Embryonic facial prominence (tissue), 1 donor: ENCODE data around the gene ZNF286A.
"Not testable (repeated sequence)": the region's sequence is repeated elsewhere in the genome, so short reads cannot be mapped to it uniquely, and the experiment has no call there.

ENCODE experiments used
- DNase-seq: peaks from one replicate; pipeline ENCODE4 v3.0.0-alpha.2; 2016; ENCODE audit errors: extremely low spot score

The ZNF286A gene

DNA sequence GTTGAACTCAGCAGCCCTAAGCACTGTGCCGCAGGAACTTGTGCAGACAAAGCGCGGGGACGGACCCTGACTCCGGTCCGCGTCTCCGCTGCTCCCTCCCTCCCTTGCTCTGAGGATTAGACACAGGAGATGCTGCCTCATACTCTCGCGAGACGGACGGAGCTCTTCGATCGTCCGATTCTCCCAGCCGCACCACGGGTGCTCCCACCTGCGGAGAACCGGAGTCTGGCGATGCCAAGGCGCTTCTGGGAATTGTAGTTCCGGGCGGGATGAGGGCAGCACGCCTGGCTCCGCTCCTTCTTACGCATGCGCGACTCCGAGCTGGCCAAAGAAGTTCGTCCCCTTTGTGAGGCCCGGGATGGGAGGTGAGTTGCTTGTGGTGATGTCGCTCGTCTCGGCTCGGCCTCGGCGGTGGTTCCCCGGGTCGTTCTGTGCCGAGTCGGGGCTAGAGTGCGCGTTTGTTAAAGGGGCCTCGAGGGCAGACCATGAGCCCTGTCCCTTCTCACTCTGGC is at the start of gene ZNF286A:
TSS of gene ZNF286A (plus strand) at position 340 of the 512 bp plus-strand sequence. CDS start 578 bp downstream, outside the sequence.
- peak; percentile 92 for DNase-seq

DNA sequence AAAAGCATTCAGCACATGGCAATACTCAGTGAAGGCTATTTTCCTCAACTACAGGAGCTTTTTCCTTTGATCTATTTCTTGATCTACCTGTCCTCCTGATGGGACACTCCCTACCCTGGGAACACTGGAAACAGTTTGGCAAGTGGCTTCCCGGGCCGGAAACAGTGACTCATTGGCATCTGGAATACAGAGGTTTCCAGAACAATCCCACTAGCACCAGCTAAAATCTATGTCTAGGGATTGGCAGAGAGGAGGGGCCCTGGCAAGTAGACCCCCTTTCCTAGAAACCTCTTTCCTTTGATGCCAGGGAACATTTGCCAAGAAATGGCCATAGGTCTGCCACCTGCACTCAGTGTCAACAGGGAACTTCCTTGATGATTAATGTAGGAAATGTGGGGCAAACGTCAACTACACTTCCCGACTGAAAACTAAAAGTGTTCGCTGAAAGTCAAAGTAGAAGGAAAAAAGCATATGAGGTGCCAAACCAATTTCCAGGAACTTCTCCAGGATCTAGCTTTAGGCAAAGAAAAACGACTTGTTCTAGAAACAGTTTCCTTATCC is 49.6 kb upstream of the ZNF286A start:
- no peak for DNase-seq

DNA sequence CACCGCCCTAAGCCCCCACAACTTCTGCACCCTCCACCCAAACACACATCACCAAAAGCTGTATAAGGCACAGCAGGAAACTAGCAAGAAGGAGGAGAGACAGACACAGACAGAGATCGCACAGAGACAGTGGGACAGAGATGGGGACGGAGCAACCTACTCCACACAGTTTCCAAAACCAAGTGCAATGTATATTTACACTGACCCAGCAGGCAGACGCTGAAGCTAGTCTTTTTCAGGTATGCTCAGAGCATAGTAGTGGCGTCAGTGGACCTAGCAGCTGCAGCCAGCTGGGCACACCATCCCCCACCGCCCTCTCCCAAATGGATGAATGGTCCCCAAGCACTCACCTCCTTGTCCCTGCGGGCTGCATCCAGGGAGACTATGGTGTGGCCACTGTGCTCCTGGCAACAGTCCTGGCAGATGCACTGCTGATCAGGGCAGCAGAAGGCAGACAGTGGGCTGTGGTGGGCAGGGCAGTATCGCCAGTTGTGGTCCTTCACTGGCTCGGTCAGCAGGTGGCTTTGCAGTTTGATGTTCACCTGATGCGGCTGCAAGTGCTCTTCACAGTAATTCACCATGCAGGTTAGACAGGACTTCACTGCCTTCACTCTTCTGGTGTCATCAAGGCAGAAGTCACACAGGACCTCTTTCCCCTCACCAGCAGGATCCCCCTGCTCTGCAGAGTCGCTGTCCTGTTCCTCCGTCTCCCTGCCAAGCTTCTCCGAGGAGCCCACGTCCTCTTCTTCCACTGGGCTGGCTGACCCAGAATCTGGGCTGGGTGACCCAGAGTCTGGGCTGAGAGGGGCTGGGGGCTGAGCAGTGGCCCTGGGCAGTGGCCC is 48.6 kb upstream of the ZNF286A start:
- no peak for DNase-seq

DNA sequence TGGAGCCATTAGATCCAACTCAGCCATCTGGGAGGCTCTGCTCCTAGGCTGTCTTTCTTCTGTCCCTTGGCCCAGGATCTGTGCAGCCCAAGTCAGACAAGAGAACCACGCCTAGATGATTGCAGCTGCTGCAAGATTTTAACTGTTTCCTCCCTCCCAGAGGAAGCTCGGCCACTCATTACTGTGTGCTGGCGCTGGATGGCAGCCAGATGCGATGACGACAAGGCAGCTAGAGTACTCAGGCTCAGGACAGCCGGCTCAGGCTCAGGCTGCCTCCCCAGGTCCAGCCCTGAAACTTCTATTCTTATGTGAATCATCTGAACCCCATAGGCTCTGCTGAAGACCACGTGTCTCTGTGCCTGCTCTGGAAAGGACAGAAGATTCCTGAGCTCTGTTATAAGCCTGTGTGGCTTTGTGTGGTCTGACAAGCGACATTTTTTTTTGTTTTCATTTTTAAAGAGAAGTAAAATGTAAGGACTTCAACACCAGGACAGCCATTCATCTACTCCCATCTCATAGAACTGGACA is 47.9 kb upstream of the ZNF286A start:
- peak; percentile 82 for DNase-seq

DNA sequence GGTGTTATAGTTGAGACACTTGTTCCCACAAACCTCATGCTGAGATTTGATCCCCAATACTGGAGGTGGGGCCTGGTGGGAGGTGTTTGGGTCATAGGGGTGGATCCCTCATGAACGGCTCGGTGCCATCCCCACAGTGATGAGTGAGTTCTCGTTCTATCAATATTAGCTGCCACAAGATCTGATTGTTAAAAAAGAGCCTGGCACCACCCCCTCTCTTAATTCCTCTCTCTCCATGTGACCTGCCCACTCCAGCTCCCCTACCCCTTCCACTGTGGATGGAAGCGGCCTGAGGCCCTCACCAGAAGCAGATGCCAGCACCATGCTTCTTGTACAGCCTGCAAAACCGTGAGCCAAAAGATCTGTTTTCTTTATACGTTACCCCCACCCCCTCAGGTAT is 46.6 kb upstream of the ZNF286A start:
- DNase-seq, result no peak

DNA sequence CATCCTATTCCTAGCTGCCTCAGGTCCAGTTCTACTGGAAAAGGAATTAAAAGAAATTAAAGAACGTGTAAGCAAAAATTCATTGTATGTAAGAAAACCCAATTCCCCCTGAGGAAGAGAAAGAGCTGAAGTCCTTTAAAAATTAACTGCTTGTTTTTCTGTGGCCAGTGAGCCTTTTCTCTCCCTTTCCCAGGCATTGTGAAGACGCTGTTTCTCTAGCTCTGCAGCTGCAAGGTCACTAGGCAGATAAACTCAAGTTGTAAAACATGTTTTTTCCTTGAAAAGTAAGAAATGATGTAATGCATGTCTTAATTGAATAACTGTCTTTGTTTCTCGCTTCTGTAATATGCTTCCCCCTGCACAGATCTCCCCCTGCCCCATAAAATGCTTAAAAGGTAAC is 45.2 kb upstream of the ZNF286A start:
- DNase-seq, result not testable (repeated sequence)

DNA sequence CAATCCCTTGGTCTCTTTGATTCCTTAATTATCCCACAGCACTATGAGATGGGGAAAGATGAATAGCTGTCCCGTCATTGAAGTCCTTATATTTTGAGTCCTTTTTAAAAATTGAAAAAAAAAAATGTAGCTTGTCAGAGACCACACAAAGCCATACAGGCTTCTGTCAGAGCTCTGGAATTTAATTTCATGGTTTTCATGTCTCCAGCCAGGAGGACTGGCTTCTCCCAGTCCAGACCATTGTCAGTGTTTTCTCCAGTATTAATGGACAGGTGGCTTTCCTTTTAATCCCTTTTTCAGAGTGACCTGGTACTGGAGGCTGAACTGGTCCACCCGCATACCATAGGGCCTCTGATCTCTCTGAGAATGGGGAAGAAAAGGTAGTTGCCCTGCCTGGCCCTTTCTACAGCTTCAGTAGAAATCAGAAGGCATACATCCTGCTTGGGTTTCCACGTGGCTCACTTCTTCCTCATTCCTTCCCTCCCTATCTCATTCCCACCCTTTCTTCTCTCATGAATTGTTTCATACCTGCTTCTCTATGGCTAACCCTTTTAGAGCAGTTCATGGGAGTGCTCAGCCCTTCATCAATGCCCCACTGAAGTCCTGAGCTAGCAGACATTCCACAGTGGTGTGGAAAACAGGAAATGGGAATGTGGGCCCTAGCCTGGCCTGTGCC is 44.5 kb upstream of the ZNF286A start:
- no peak for DNase-seq

DNA sequence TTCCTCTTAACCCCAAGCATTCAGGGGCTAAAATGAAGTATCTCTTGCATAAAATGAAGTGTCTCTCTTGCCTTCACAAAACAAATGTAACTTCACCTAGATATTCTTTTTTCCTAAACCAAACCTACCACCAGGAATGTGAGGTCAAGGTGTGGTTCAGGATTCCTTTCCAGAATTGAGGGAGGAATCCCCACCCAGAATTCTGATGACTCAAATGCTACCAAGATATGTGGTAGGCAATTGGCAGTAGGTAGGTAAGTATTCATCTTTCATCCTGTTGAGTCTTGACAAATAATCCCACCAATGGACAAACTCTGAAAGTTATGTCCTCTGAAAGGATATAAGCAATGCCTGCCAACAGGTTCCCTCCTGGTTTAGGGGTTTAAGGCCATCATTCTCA is 41.7 kb upstream of the ZNF286A start:
- no peak for DNase-seq

DNA sequence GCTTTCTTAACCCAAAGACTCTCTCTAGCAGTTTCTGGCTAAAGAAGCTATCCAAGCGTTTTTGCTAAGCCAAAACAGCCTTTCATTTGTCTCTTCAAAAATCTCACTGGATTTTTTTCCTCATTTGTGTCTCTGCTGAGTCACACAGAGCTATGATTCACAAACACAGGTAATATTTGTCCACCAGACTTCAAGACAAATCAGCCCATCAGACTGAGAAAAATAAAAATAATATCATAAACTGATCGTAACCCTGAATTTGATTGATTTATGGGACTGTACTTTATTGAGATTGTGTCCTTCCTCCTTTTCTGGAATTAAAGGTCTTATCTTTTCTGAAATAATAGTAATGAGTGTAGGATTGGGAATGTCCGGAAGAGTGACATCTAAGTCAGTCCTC is 41.3 kb upstream of the ZNF286A start:
- no peak for DNase-seq

DNA sequence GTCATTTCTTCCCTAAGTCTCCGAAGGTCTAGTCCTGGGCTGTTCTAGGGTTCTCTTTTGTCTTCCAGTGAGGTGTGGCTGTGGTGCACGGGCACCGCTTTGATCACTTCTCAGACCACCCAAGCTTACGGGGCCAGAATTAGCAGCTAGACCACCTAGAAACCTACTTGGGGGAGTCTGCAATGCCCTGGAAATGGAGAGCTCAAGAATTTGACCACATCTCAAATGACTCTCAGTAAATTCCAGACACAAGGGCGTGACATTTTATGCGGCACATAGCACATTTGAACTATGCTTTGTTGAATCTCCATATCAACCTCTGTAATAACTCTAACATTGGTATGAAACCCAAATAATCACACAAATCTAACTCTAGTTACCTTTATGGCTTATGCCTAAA is 40.3 kb upstream of the ZNF286A start:
- no peak for DNase-seq

DNA sequence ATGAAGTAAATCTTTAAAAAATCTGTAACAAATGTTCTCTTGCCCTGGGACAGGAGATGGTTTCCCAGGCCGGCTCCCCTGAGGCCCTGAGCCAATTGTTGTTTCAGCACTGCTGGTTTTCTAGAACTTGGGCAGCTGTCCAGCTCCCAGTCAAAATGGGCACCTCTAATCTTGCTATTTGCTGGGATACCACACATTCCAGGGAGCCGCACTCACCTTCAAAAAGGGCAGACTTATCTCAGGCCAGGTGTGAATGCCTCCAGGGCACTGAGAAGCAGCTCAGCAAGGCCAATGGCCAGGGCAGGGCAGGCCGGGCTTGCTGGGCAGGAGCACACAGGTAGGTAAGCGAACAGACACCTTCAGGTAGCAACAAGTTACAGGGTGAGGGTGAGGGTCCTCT is 39.9 kb upstream of the ZNF286A start:
- no peak for DNase-seq

DNA sequence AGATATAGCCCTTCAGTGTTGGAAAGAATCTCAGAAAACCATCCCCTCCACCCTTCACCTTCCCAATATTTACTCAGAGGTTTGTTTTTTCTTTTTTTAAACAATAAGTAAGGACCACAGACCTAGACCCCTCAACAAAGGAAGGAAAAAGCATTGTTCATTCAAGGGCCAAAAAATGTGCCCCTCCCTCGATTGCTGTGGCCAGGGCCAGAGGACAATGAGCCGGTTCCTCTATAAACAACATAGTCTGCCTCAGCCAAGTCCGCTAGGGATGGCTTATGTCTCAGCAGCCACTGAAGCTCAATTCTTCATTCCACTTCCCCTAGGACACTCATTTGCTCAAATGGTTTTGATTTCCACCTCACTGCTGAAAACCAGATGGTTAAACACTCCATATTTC is 39.5 kb upstream of the ZNF286A start:
- DNase-seq, result no peak

DNA sequence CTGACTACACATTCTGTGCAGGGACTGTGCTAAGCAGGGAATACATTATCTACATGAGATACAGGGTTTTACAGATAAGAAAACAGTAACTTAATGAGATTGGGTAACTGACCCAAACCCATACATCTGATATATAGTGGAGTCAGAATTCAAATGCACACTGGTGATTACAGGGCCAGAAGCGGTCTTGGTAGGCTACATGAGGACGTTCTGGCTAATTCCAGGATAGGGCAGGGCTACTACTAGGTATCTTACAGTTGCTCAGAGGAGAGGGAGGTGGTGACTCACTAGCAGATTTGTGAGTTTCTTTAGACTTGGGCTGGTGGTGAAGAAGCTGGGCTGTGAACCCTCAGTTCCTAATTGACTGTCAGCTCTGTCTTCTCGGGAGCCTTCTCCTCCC is 36.9 kb upstream of the ZNF286A start:
- DNase-seq, result no peak

DNA sequence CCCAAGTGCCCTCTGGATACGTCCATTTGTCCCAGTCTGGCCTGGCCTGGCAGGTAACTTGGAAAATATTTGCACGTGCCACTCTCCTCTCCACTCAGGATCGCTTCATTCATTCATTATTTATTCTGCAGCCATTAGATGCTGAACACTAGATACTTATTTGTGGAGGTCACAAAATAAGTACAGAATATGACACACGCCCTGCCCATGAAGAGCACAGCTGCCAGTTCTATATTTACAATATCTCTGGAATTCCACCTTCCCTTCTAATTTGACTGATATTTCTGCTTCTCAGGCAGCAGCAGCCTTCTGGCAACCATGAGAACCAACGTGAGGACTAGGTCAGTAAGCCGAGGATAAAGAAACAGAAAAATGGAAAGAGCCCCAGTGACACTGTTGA is 36.4 kb upstream of the ZNF286A start:
- DNase-seq, result no peak

DNA sequence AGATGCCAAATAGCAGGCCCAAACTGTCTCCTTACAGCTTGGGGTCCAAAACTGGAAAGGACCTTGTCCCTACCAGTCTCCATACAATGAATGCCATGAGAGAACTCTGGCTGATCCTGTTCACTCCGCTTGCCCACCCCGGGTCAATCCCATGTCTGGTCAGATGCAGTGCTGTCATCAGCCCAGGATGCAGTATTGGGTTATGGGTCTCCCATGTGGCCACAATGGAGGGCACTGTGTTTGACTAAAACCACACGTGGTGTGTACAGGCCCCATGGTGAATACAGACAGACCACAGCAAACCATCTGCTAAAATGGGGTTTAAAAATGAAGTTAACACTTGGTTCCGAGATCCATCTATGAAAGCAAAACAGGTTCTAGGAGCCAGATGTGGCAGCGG is 35.9 kb upstream of the ZNF286A start:
- DNase-seq, result no peak

DNA sequence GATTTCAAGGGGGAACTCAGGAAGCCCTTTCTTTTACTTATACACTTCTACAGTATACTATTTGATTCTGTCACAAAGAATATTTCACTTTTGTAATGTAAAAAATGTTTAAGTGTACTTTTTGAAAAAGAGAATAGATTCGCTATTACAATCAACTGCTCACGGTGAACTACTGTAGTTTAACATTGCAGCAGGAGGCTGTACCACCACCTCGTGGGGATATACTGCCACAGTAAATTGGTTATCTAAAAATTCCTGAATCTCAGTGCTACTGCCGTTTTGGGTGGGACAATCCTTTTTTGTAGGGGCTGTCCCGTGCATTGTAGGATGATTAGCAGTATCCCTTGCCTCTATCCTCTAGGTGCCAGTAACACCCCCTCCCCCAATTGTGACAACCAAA is 30.0 kb upstream of the ZNF286A start:
- not testable (repeated sequence) for DNase-seq

DNA sequence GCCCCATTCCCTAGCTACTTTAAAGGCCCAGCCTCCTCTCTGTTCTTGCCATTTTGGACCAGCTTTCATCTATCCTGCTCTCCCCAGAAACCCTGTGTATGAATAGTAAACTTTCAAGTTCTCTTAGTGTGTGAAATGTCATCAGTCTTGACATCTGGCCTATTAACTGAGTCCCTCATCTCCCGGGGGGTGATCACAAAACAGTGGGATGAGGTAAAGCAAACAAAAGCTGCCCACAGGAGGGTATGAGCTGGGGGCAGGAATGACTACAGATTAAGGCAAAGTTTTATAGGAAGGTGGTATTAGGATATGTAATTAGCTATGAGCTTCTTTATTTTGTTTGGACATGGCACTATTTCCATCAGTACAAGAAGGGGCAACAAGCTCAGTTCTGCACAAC is 24.9 kb upstream of the ZNF286A start:
- not testable (repeated sequence) for DNase-seq

DNA sequence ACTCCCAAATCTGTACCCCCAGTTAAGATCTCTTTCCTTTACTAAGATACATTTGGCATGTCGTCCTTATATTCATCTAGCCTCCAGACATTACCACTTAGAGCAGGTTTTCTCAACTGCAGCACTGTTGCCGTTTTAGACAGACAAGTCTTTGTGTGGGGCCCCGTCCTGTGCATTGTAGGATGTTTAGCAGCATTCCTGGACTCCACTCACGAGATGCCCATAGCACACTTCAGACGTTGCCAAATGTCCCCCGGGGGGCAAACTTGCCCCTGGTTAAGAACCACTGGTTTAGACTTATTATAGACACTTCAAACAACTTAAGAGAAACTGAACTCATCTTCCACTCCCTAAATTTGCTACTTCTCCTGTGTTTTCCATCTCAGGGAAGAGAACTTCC is 23.6 kb upstream of the ZNF286A start:
- not testable (repeated sequence) for DNase-seq

DNA sequence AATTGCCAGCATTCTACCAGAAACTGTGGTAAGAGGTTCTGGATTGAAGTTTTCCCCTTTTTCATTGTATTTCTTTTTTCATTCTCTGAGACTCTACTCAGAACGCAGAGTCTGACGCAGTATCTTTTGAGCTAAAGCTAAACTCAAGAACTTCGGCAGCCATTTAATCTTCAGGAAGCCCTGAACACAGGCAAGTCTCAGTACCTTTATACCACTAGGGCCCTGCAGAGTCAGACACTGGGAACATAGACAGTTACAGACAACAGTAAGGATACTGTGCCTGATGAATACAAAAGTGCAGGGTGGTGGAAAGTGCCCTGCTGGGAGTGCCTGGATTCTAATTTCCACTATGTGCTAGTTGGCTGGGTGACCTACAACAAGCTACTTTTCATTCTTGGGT is 16.4 kb upstream of the ZNF286A start:
- not testable (repeated sequence) for DNase-seq

DNA sequence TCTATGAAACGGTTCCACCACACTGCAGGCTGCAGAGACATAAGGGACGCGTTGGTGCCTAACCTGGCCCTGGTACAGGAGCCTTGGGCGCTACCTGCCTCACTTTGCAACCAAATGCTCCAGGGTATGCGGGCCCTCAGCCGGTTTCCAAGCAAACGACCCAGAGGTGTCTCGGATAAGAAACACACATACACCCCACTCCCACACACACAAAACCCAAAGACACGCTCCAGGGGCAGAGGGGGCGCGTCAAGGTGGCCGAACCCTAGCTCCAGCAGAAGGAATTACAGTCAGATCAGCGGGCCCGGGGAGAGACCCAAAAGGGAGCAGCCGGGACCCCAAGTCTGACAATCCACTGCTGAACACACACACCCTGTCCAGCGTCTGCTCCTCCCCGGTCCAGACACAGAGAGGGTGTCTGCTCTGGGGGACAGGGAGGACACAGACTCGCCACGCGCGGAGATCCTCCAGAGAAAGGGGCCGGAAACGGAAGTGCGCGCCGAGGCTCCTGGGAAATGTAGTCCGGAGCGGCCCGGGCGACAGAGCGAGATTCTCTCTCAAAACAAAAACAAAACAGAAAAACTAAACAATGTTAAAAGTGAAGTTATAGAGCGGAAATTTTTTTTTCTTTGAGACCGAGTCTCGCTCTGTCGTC is 15.6 kb upstream of the ZNF286A start, which contains the start of gene TRIM16:
TSS of gene TRIM16 (minus strand) at position 488 of the 655 bp plus-strand sequence. CDS start 32,702 bp downstream, outside the sequence.
- peak; percentile 51 for DNase-seq

DNA sequence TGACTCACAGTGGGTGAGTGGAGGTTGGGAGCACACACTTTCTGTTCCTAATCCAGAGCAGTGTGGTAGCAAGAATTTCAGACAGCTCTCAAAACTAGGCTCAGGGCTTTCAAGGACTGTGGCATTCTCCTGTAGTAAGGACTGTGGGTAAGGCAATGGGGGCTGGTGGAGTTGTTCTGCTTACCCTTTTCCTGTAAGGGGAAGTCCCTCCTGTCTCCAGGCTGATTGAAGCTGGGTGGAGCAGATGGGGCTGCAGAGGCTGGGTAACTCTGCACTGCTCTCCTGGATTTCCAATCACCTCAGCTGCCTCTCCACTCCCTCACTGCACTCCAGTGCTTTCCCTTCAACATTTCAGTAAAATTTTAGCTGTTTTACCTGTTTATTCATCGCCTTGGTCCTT is 12.1 kb upstream of the ZNF286A start:
- not testable (repeated sequence) for DNase-seq

DNA sequence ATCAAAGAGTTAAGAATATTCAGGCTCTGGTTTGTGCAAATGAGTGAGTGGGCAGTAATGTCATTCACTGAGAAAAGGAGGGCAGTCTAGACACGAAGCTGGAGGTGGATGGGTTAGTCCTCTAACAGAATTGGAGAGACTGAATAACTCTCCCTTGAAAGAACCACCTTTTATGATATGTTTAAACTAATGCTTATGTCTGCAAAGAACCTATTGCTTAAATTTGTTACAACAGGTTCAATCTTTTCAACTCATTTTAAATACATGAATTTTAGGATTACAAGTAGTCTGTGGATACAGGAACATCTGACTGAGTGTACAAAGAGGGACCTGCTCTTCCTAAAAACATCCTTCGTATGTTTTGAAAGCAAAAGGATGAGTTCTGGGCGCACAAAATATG is 585 bp upstream of the ZNF286A start:
- DNase-seq, result not testable (repeated sequence)
